Epithelial cell of umbilical artery (primary cell): ENCODE results near the gene SYNPO2L. TPM values are rescaled to one million over a fixed set of nuclear protein-coding genes. Genes with fewer than 3 reads are reported as not detected.

Experiments
- total RNA-seq: library from RNA; depleted of rRNA; stranded (reverse); fragments of >200 nt; gene quantifications from 2 replicates; pipeline ENCODE4 v1.2.3, GENCODE V29; 2014

SYNPO2L gene, protein sequence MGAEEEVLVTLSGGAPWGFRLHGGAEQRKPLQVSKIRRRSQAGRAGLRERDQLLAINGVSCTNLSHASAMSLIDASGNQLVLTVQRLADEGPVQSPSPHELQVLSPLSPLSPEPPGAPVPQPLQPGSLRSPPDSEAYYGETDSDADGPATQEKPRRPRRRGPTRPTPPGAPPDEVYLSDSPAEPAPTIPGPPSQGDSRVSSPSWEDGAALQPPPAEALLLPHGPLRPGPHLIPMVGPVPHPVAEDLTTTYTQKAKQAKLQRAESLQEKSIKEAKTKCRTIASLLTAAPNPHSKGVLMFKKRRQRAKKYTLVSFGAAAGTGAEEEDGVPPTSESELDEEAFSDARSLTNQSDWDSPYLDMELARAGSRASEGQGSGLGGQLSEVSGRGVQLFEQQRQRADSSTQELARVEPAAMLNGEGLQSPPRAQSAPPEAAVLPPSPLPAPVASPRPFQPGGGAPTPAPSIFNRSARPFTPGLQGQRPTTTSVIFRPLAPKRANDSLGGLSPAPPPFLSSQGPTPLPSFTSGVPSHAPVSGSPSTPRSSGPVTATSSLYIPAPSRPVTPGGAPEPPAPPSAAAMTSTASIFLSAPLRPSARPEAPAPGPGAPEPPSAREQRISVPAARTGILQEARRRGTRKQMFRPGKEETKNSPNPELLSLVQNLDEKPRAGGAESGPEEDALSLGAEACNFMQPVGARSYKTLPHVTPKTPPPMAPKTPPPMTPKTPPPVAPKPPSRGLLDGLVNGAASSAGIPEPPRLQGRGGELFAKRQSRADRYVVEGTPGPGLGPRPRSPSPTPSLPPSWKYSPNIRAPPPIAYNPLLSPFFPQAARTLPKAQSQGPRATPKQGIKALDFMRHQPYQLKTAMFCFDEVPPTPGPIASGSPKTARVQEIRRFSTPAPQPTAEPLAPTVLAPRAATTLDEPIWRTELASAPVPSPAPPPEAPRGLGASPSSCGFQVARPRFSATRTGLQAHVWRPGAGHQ
- not detected in 2 replicates for total RNA-seq

DNA sequence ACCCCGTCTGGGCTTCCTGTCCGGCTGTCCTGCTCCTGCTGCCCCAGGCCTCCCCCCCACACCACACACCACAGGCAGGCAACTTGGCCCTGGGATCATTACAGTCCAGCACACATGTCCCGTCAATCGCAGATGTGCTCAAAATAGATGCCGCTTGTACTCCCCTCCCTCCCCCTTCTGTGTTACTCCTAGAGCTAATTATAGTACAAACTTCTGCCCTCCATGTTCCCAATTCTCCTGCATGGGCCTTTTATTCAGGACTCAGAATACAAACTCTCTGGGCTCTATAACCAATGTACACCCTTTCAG lies at the start of gene SYNPO2L:
Gene SYNPO2L (minus strand): TSS at position 40 of the 309 bp plus-strand sequence. CDS start 107 bp downstream, outside the sequence.

GRCh38 chr10:73697675-73698159 lies 41.9 kb upstream of the SYNPO2L start, which contains the start of gene AGAP5:
AGAP5 (minus strand) TSS chr10:73698109; CDS start chr10:73697755, 354 bp downstream.

GRCh38 chr10:73641328-73642060 lies 14.3 kb downstream of the SYNPO2L start, which contains the start of gene MYOZ1:
MYOZ1 (minus strand) TSS chr10:73641474; CDS start chr10:73640017, 1,457 bp downstream.

Other genes starting within 250 kb of the SYNPO2L start
- gene ANXA7, start 242.0 kb downstream of the SYNPO2L start, total RNA-seq, result 90.6 and 105 TPM in 2 replicates
- 0.65 and 1.4 TPM in 2 replicates for gene MSS51, start 222.5 kb downstream of the SYNPO2L start, total RNA-seq
- gene PPP3CB, start 160.0 kb downstream of the SYNPO2L start, total RNA-seq, result 13.8 and 14.6 TPM in 2 replicates
- gene USP54, start 64.7 kb downstream of the SYNPO2L start, total RNA-seq, result 5.2 and 7.8 TPM in 2 replicates
- not detected in 2 replicates for gene MYOZ1, start 14.6 kb downstream of the SYNPO2L start, total RNA-seq
- 1.1 and 1.6 TPM in 2 replicates for gene AGAP5, start 42.1 kb upstream of the SYNPO2L start, total RNA-seq
- gene SEC24C, start 88.3 kb upstream of the SYNPO2L start, total RNA-seq, result 52.1 and 56.5 TPM in 2 replicates
- 32.8 and 37.4 TPM in 2 replicates for gene CHCHD1, start 126.0 kb upstream of the SYNPO2L start, total RNA-seq
- gene ZSWIM8, start 129.6 kb upstream of the SYNPO2L start, total RNA-seq, result 27.6 and 29.0 TPM in 2 replicates
- gene NDST2, start 155.6 kb upstream of the SYNPO2L start, total RNA-seq, result 8.4 and 31.2 TPM in 2 replicates
- 22.4 and 22.5 TPM in 2 replicates for gene CAMK2G, start 218.5 kb upstream of the SYNPO2L start, total RNA-seq